K562 (cell line): ENCODE data around the gene DPYSL3. TPM values are rescaled to one million over a fixed set of nuclear protein-coding genes. Genes with fewer than 3 reads are reported as not detected.

Source experiments
- ATAC-seq: fragments of 200-7000 bp; cut with Tn5 transposase; 3 replicates; pipeline ENCODE4 v1.9.1; 2020; ENCODE audit warnings: moderate library complexity
- BruUV-seq: library from RNA; stranded (reverse); fragments of 400-500 nt; replicated peaks from 2 replicates; lab custom pipeline; 2021; lab: Mats Ljungman, UMichigan
- CTCF ChIA-PET: fragments of 300-600 bp; formaldehyde crosslinking; extraction: SDS; loops from one replicate; lab custom pipeline; 2021; ENCODE audit warnings: low intra/inter-chr PET ratio; lab: Yijun Ruan, JAX
- POLR2A ChIA-PET: fragments of 300-600, 350-650 bp; sonication (Branson Sonifier 250); formaldehyde crosslinking; extraction: SDS; loops from one replicate; lab custom pipeline; 2021; ENCODE audit warnings: antibody characterized with exemption, inconsistent platforms; lab: Yijun Ruan, JAX
- DNase-seq, 4 experiments: peaks; one replicate each; pipeline versions ENCODE4 v3.0.0 to v3.0.0-alpha.2; 2011 to 2018; ENCODE audit warnings: low spot score in 3 of 4, mixed read lengths in 3 of 4; ENCODE audit errors: extremely low read depth in 1 of 4
- FAIRE-seq: peaks from 2 replicates; lab custom pipeline; 2011; peaks lifted over from hg19 to GRCh38; lab: Jason Lieb, UNC
- H2AFZ ChIP-seq: 2 replicates; pipeline ENCODE4 v1.6.0; 2011; ENCODE audit warnings: low read depth, low read length, control low read depth, inconsistent platforms
- H3K27ac ChIP-seq: fragments of 200-600 bp; 3 replicates; pipeline ENCODE4 v1.8.0; 2011; ENCODE audit warnings: low read depth, mild to moderate bottlenecking, control low read depth, inconsistent platforms, low read length, moderate library complexity, mixed read lengths; ENCODE audit errors: extremely low read depth
- H3K27me3 ChIP-seq, 2 experiments: fragments of 300-600 bp in 1 of 2; 2 replicates in 1 of 2; 3 replicates in 1 of 2; pipeline versions ENCODE4 v1.6.0 to v1.8.0; 2011; ENCODE audit warnings: inconsistent platforms in 2 of 2, low read length in 2 of 2, mild to moderate bottlenecking in 1 of 2, mixed read lengths in 1 of 2, moderate library complexity in 1 of 2; ENCODE audit not compliant: control insufficient read depth in 2 of 2, insufficient read depth in 2 of 2
- H3K36me3 ChIP-seq: fragments of 300-600 bp; 3 replicates; pipeline ENCODE4 v1.8.0; 2011; ENCODE audit warnings: mild to moderate bottlenecking, low read length, inconsistent platforms; ENCODE audit not compliant: control insufficient read depth, insufficient read depth
- H3K4me1 ChIP-seq, 2 experiments: fragments of 200-600 bp in 1 of 2; replicated peaks in 1 of 2; 2 replicates in 1 of 2; 3 replicates in 1 of 2; pipeline versions ENCODE4 v1.5.1 to v1.8.0; 2011; ENCODE audit warnings: inconsistent platforms in 2 of 2, low read length in 2 of 2, mild to moderate bottlenecking in 1 of 2, mixed read lengths in 1 of 2, moderate library complexity in 1 of 2; ENCODE audit not compliant: control insufficient read depth in 2 of 2, insufficient read depth in 2 of 2
- H3K4me2 ChIP-seq: 2 replicates; pipeline ENCODE4 v1.6.1; 2011; ENCODE audit warnings: low read length, control low read depth, inconsistent platforms, mixed read lengths; ENCODE audit not compliant: insufficient read depth
- H3K4me3 ChIP-seq: fragments of 200-600 bp; sonication (generic), shearing (Covaris generic); 2 replicates; pipeline ENCODE4 v1.5.1; 2016; ENCODE audit warnings: control low read depth, inconsistent platforms
- H3K79me2 ChIP-seq: fragments of 200-600 bp; 3 replicates; pipeline ENCODE4 v1.8.0; 2011; ENCODE audit warnings: low read length, inconsistent platforms; ENCODE audit not compliant: control insufficient read depth, insufficient read depth
- H3K9ac ChIP-seq, 2 experiments: 2 replicates each; pipeline versions ENCODE4 v1.6.0 to v1.6.1; 2011; ENCODE audit warnings: low read depth in 2 of 2, low read length in 2 of 2, control low read depth in 1 of 2, inconsistent platforms in 1 of 2, mild to moderate bottlenecking in 1 of 2, mixed read lengths in 1 of 2; ENCODE audit not compliant: insufficient read depth in 1 of 2
- H3K9me1 ChIP-seq: one replicate; pipeline ENCODE4 v1.6.0; 2011; ENCODE audit warnings: inconsistent platforms, mild to moderate bottlenecking, low read length, moderate library complexity; ENCODE audit not compliant: control insufficient read depth, insufficient read depth
- H3K9me3 ChIP-seq: replicated peaks from 2 replicates; pipeline ENCODE4 v1.5.1; 2011; ENCODE audit warnings: low read depth, low read length, inconsistent platforms; ENCODE audit not compliant: control insufficient read depth, insufficient read depth
- H4K20me1 ChIP-seq: replicated peaks from 2 replicates; pipeline ENCODE4 v1.6.1; 2011; ENCODE audit warnings: low read length, inconsistent platforms, mixed read lengths; ENCODE audit not compliant: control insufficient read depth, insufficient read depth
- CBFB ChIP-seq: sonication (generic); formaldehyde crosslinking; IDR thresholded peaks from 2 replicates; pipeline ENCODE4 v1.4.0; 2020; ENCODE audit warnings: mild to moderate bottlenecking, missing genetic modification reagents
- CREB1 ChIP-seq, 2 experiments: sonication (generic) in 1 of 2; formaldehyde crosslinking in 1 of 2; IDR thresholded peaks; 2 replicates each; pipeline versions ENCODE4 v1.6.1 to v1.8.0; 2012 to 2022; ENCODE audit warnings: inconsistent platforms in 1 of 2, mild to moderate bottlenecking in 1 of 2, missing genetic modification reagents in 1 of 2, moderate library complexity in 1 of 2
- FOXA1 ChIP-seq: fragments of 450-650 bp; IDR thresholded peaks from 2 replicates; pipeline ENCODE4 v1.6.1; 2016; ENCODE audit warnings: mild to moderate bottlenecking, borderline replicate concordance
- IRF1 ChIP-seq: sonication (generic); formaldehyde crosslinking; IDR thresholded peaks from 2 replicates; pipeline ENCODE4 v1.8.0; 2022; ENCODE audit warnings: missing genetic modification reagents, mild to moderate bottlenecking, borderline replicate concordance
- NCOA6 ChIP-seq: fragments of 450-650 bp; IDR thresholded peaks from 2 replicates; pipeline ENCODE4 v1.6.1; 2017; ENCODE audit warnings: mild to moderate bottlenecking
- RCOR1 ChIP-seq, 2 experiments: IDR thresholded peaks; 2 replicates each; pipeline ENCODE4 v1.6.1; 2012; ENCODE audit warnings: low read depth in 2 of 2, low read length in 2 of 2, borderline replicate concordance in 1 of 2, improper control_type of control experiment in 1 of 2
- TSHZ1 ChIP-seq: fragments of 250-450 bp; sonication (Bioruptor Pico); IDR thresholded peaks from 2 replicates; pipeline ENCODE4 v1.4.0; 2020; ENCODE audit warnings: mild to moderate bottlenecking, moderate library complexity
- ZBTB9 ChIP-seq: fragments of 450-650 bp; formaldehyde crosslinking; IDR thresholded peaks from 2 replicates; pipeline ENCODE4 v1.4.0; 2020; ENCODE audit warnings: mild to moderate bottlenecking, moderate library complexity
- ZKSCAN8 ChIP-seq: fragments of 200-800 bp; sonication (Bioruptor generic); IDR thresholded peaks from 2 replicates; pipeline ENCODE4 v1.6.1; 2016; ENCODE audit warnings: missing genetic modification characterization, missing compliant biosample characterization
- ZNF253 ChIP-seq: fragments of 250-450 bp; sonication (Bioruptor Pico); conservative IDR thresholded peaks from 2 replicates; pipeline ENCODE4 v1.6.1; 2021; ENCODE audit warnings: mild to moderate bottlenecking
- ZNF277 ChIP-seq: fragments of 250-450 bp; sonication (Bioruptor Pico); IDR thresholded peaks from 2 replicates; pipeline ENCODE4 v1.8.0; 2022; ENCODE audit warnings: inconsistent platforms, mild to moderate bottlenecking, moderate library complexity, borderline replicate concordance
- ZNF282 ChIP-seq: sonication (generic); formaldehyde crosslinking; IDR thresholded peaks from 2 replicates; pipeline ENCODE4 v1.8.1; 2023; ENCODE audit warnings: missing genetic modification reagents
- WGBS: fragments of 100-300 bp; shearing (Covaris generic); methylation state at CpG from one replicate; pipeline ENCODE4 v1.1.6; 2016; ENCODE audit warnings: low coverage, mixed read lengths; ENCODE audit not compliant: insufficient coverage; ENCODE audit errors: missing lambda C conversion rate; 5-methylcytosine and 5-hydroxymethylcytosine counted together
- in situ Hi-C: fragments of 300-500 bp; cut with MboI; formaldehyde crosslinking; loops from 4 replicates; pipeline ENCODE4 v1.15.0; 2018; ENCODE audit warnings: inconsistent platforms, mixed read lengths
- intact Hi-C: fragments of 100-400 bp; cut with micrococcal nuclease; formaldehyde crosslinking; loops from 2 replicates; pipeline ENCODE4 v1.14.2; 2022
- polyA plus RNA-seq, 8 experiments: library from polyadenylated mRNA; depleted of rRNA in 4 of 8; stranded (reverse) in 5 of 8; unstranded in 3 of 8; fragments of >200 nt; fragmentation: Nextera tagmentation in 2 of 8; fragmentation: Illumina TruSeq in 1 of 8; extraction: Ambion mirVana in 2 of 8; extraction: Trizol in 1 of 8; gene quantifications; 2 replicates each; pipeline versions ENCODE4 v1.2.1 to v1.2.3, GENCODE V29; 2011 to 2014; ENCODE audit warnings: inconsistent platforms in 1 of 8, missing spikeins in 1 of 8
- total RNA-seq, 7 experiments: library from RNA; depleted of rRNA in 6 of 7; stranded (reverse); fragments of >200 nt in 6 of 7; fragmentation: Illumina TruSeq in 2 of 7; extraction: Trizol in 2 of 7; gene quantifications; 2 replicates each; pipeline versions ENCODE4 v1.2.1 to v1.2.3, GENCODE V29; 2011 to 2021; ENCODE audit warnings: low replicate concordance in 1 of 7

The DPYSL3 gene
- total and polyA plus RNA-seq, 9 of the 15 experiments (the other 6 are each of a cell fraction or from before 2014, with no cell fraction given), result 0.07 to 0.55 TPM; not detected in 7

- no peaks in the 10 kb centered on the region for H3K79me2 ChIP-seq
- CTCF ChIA-PET, result no interaction called here
- H3K4me2 ChIP-seq, result no peak overlapping the region
- H3K9me3 ChIP-seq, result no peaks in the 10 kb centered on the region
- intact Hi-C loops, result no loop called here
- no TSS peak for BruUV-seq
- no peaks in the 10 kb centered on the region for H3K4me1 ChIP-seq
- no peak for ATAC-seq
- 0% methylated on average over 3 of the region's 3 CpGs for WGBS
- in situ Hi-C loops, result no loop called here
- H3K9me1 ChIP-seq, result no peaks in the 10 kb centered on the region
- no peaks in the 10 kb centered on the region for H3K36me3 ChIP-seq
- H3K4me3 ChIP-seq, result no peak overlapping the region
- H3K27me3 ChIP-seq, result no peaks in the 10 kb centered on the region
- H2AFZ ChIP-seq, result no peak overlapping the region
- no peak overlapping the region for H3K9ac ChIP-seq
- no peak overlapping the region for H3K27ac ChIP-seq
- no peak for DNase-seq
- H4K20me1 ChIP-seq, result no peaks in the 10 kb centered on the region
- FAIRE-seq, result no peak
- POLR2A ChIA-PET, result no interaction called here
- TF ChIP-seq CREB1 (IDR thresholded peaks at IDR 0.05), result no peak
- no peak for TF ChIP-seq CREB1 (CRISPR knock-in tag; IDR thresholded peaks at IDR 0.05)
- TF ChIP-seq ZNF253 (CRISPR knock-in tag), result no peak
- TF ChIP-seq ZKSCAN8, result no peak
- no peak for TF ChIP-seq ZNF282 (CRISPR knock-in tag)
- TF ChIP-seq RCOR1 (IDR thresholded peaks at IDR 0.05; ENCODE audit: borderline replicate concordance in 1 of 2, low read depth in 2 of 2, low read length in 2 of 2), result no peak
- TF ChIP-seq ZNF277 (CRISPR knock-in tag), result no peak
- no peak for TF ChIP-seq TSHZ1 (CRISPR knock-in tag)
- TF ChIP-seq FOXA1, result no peak
- no peak for TF ChIP-seq CBFB (CRISPR knock-in tag)
- TF ChIP-seq ZBTB9 (CRISPR knock-in tag), result no peak
- TF ChIP-seq NCOA6, result no peak
- no peak for TF ChIP-seq IRF1 (CRISPR knock-in tag)
These were observed 3.0 kb upstream of the DPYSL3 start for GRCh38 chr5:147512659-147513379.
